HAP-1 (cell line): ENCODE data around the gene LONP1.
"Not testable (repeated sequence)": the region's sequence is repeated elsewhere in the genome, so short reads cannot be mapped to it uniquely, and the experiment has no call there.

Source experiments
- DNase-seq, 2 experiments: peaks; one replicate each; pipeline ENCODE4 v3.0.0-alpha.2; 2016 to 2020; ENCODE audit warnings: low spot score in 2 of 2
- H3K27me3 ChIP-seq: fragments of 250-450 bp; sonication (Bioruptor Pico); 2 replicates; pipeline ENCODE4 v1.5.1; 2020; ENCODE audit warnings: low read depth, mild to moderate bottlenecking, moderate library complexity
- H3K36me3 ChIP-seq: fragments of 250-450 bp; sonication (Bioruptor Pico); replicated peaks from 2 replicates; pipeline ENCODE4 v1.5.1; 2020; ENCODE audit warnings: mild to moderate bottlenecking
- H3K4me1 ChIP-seq: fragments of 250-450 bp; sonication (Bioruptor Pico); 2 replicates; pipeline ENCODE4 v1.5.1; 2020; ENCODE audit warnings: mild to moderate bottlenecking
- H3K4me3 ChIP-seq: fragments of 250-450 bp; sonication (Bioruptor Pico); 2 replicates; pipeline ENCODE4 v1.5.1; 2020; ENCODE audit warnings: mild to moderate bottlenecking, moderate library complexity
- H3K9me3 ChIP-seq: fragments of 250-450 bp; sonication (Bioruptor Pico); 2 replicates; pipeline ENCODE4 v1.5.1; 2020; ENCODE audit warnings: mild to moderate bottlenecking, moderate library complexity
- in situ Hi-C: fragments of 300-500 bp; cut with MboI; formaldehyde crosslinking; loops from 3 replicates; pipeline ENCODE4 v1.14.3; 2020; ENCODE audit warnings: low sequenced_read_pairs, inconsistent platforms, mixed read lengths

The LONP1 gene

GRCh38 chr19:5719961-5720790 lies at the start of gene LONP1, which contains the start of gene CATSPERD:
TSS of gene LONP1 (minus strand) at chr19:5720146. CDS start at chr19:5720132, 14 bp downstream.
TSS of gene CATSPERD (plus strand) at chr19:5720637. CDS start at chr19:5720738, 101 bp downstream.
- H3K27me3 ChIP-seq: no peaks in the 10 kb centered on the region
- peak; percentile 96 to 98 for DNase-seq
- peaks cover 17% of the 10 kb centered on the region for H3K36me3 ChIP-seq
- in situ Hi-C loops: no loop called here
- peaks cover 19% of the 10 kb centered on the region for H3K4me1 ChIP-seq
- H3K4me3 ChIP-seq: peak within 1 kb of the TSS; percentile 60
- H3K9me3 ChIP-seq: no peaks in the 10 kb centered on the region

- in situ Hi-C loops: no loop called here
- Histone ChIP-seq H3K9me3 (no peaks in the 10 kb centered on the region), H3K27me3 (no peaks in the 10 kb centered on the region), H3K4me1 (no peaks in the 10 kb centered on the region), H3K4me3 (no peak overlapping the region), H3K36me3 (no peaks in the 10 kb centered on the region)
- no peak for DNase-seq
These were observed 48.0 kb upstream of the LONP1 start for GRCh38 chr19:5767949-5768348.

GRCh38 chr19:5765220-5765619 lies 45.3 kb upstream of the LONP1 start:
- Histone ChIP-seq H3K36me3 (no peaks in the 10 kb centered on the region), H3K4me1 (no peaks in the 10 kb centered on the region), H3K9me3 (no peaks in the 10 kb centered on the region), H3K4me3 (no peak overlapping the region), H3K27me3 (no peaks in the 10 kb centered on the region)
- no peak for DNase-seq
- in situ Hi-C loops: no loop called here

- Histone ChIP-seq H3K36me3 (no peaks in the 10 kb centered on the region), H3K4me1 (no peaks in the 10 kb centered on the region), H3K27me3 (no peaks in the 10 kb centered on the region), H3K4me3 (no peak overlapping the region), H3K9me3 (no peaks in the 10 kb centered on the region)
- no peak for DNase-seq
- in situ Hi-C loops: no loop called here
These were observed 42.8 kb upstream of the LONP1 start for GRCh38 chr19:5762608-5763217.

GRCh38 chr19:5753743-5754142 lies 33.8 kb upstream of the LONP1 start:
- no peak for DNase-seq
- in situ Hi-C loops: no loop called here
- H3K4me3 ChIP-seq: no peak overlapping the region
- H3K36me3 ChIP-seq: no peaks in the 10 kb centered on the region
- no peaks in the 10 kb centered on the region for H3K27me3 ChIP-seq
- no peaks in the 10 kb centered on the region for H3K4me1 ChIP-seq
- H3K9me3 ChIP-seq: no peaks in the 10 kb centered on the region

GRCh38 chr19:5751709-5752108 lies 31.8 kb upstream of the LONP1 start:
- Histone ChIP-seq H3K4me1 (no peaks in the 10 kb centered on the region), H3K27me3 (no peaks in the 10 kb centered on the region), H3K4me3 (no peak overlapping the region), H3K36me3 (no peaks in the 10 kb centered on the region), H3K9me3 (no peaks in the 10 kb centered on the region)
- in situ Hi-C loops: no loop called here
- no peak for DNase-seq

- in situ Hi-C loops: no loop called here
These were observed 29.6 kb upstream of the LONP1 start for GRCh38 chr19:5749505-5749904.

GRCh38 chr19:5748920-5749319 lies 29.0 kb upstream of the LONP1 start:
- H3K4me1 ChIP-seq, in situ Hi-C loops: not testable (repeated sequence)

More at GRCh38 chr19:5749505-5749904, 29.6 kb upstream of the LONP1 start:
- no peak for DNase-seq
- H3K4me1 ChIP-seq: no peaks in the 10 kb centered on the region
- no peaks in the 10 kb centered on the region for H3K27me3 ChIP-seq
- H3K36me3 ChIP-seq: no peaks in the 10 kb centered on the region
- H3K9me3 ChIP-seq: no peaks in the 10 kb centered on the region
- H3K4me3 ChIP-seq: no peak overlapping the region

GRCh38 chr19:5744999-5745398 lies 25.1 kb upstream of the LONP1 start:
- H3K36me3 ChIP-seq, H3K27me3 ChIP-seq, H3K4me1 ChIP-seq, H3K4me3 ChIP-seq, DNase-seq, in situ Hi-C loops, H3K9me3 ChIP-seq: not testable (repeated sequence)

More at GRCh38 chr19:5748920-5749319, 29.0 kb upstream of the LONP1 start:
- H3K9me3 ChIP-seq, H3K4me3 ChIP-seq, H3K36me3 ChIP-seq, H3K27me3 ChIP-seq: not testable (repeated sequence)
- peak in 1 of 2 experiments; percentile 22 for DNase-seq

- DNase-seq: no peak
- H3K4me3 ChIP-seq: no peak overlapping the region
- H3K27me3 ChIP-seq: no peaks in the 10 kb centered on the region
These were observed 23.7 kb upstream of the LONP1 start for GRCh38 chr19:5743630-5744029.

GRCh38 chr19:5742051-5742450 lies 22.1 kb upstream of the LONP1 start:
- no peaks in the 10 kb centered on the region for H3K4me1 ChIP-seq
- H3K27me3 ChIP-seq: no peaks in the 10 kb centered on the region
- in situ Hi-C loops: no loop called here
- no peaks in the 10 kb centered on the region for H3K36me3 ChIP-seq
- H3K9me3 ChIP-seq: no peaks in the 10 kb centered on the region
- DNase-seq: no peak
- no peak overlapping the region for H3K4me3 ChIP-seq

More at GRCh38 chr19:5743630-5744029, 23.7 kb upstream of the LONP1 start:
- Histone ChIP-seq H3K9me3 (no peaks in the 10 kb centered on the region), H3K36me3 (no peaks in the 10 kb centered on the region), H3K4me1 (no peaks in the 10 kb centered on the region)
- in situ Hi-C loops: no loop called here

- Histone ChIP-seq H3K4me3 (no peak overlapping the region), H3K9me3 (no peaks in the 10 kb centered on the region), H3K27me3 (no peaks in the 10 kb centered on the region), H3K36me3 (no peaks in the 10 kb centered on the region), H3K4me1 (no peaks in the 10 kb centered on the region)
- no peak for DNase-seq
- in situ Hi-C loops: no loop called here
These were observed 18.5 kb upstream of the LONP1 start for GRCh38 chr19:5738423-5738822.

- H3K4me1 ChIP-seq, H3K9me3 ChIP-seq, H3K27me3 ChIP-seq, DNase-seq, H3K36me3 ChIP-seq, in situ Hi-C loops, H3K4me3 ChIP-seq: not testable (repeated sequence)
These were observed 13.2 kb upstream of the LONP1 start for GRCh38 chr19:5733172-5733571.

GRCh38 chr19:5727453-5728050 lies 7.6 kb upstream of the LONP1 start:
- Histone ChIP-seq H3K9me3 (peaks cover 3% of the 10 kb centered on the region; the same call in 1 of the 2 replicates), H3K27me3 (no peaks in the 10 kb centered on the region), H3K4me3 (no peak overlapping the region), H3K36me3 (no peaks in the 10 kb centered on the region), H3K4me1 (no peaks in the 10 kb centered on the region)
- no peak for DNase-seq
- in situ Hi-C loops: no loop called here
